22Rv1 (cell line): ENCODE data around the gene LARP4B.

Experiments
- ZFX ChIP-seq: fragments of 450-650 bp; IDR thresholded peaks from 2 replicates; pipeline ENCODE4 v1.6.1; 2017; ENCODE audit warnings: antibody characterized with exemption, borderline replicate concordance
- TF ChIP-seq, protein P1 (sequence below): fragments of 450-650 bp; IDR thresholded peaks from 2 replicates; pipeline ENCODE4 v1.5.1; 2017; ENCODE audit warnings: mild to moderate bottlenecking

DNA sequence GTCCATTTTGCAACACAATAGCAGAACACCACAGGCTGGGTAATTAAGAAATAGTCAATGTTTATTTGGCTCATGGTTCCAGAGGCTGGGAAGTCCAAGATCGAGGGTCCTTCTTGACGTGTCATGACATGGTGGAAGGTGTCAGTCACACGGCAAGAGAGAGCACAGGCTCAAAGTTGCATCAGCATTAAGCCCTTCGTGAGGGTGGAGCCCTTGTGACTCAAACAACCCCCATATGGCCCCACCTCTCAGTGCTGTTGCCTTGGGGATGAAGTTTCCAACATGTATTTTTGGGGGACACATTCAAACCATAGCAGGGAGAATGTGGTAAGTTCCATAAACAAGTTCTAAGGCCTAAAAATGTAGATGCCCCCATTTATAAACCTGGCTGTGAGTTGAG, 32.1 kb upstream of the LARP4B start:
- TF ChIP-seq, protein P1, sequence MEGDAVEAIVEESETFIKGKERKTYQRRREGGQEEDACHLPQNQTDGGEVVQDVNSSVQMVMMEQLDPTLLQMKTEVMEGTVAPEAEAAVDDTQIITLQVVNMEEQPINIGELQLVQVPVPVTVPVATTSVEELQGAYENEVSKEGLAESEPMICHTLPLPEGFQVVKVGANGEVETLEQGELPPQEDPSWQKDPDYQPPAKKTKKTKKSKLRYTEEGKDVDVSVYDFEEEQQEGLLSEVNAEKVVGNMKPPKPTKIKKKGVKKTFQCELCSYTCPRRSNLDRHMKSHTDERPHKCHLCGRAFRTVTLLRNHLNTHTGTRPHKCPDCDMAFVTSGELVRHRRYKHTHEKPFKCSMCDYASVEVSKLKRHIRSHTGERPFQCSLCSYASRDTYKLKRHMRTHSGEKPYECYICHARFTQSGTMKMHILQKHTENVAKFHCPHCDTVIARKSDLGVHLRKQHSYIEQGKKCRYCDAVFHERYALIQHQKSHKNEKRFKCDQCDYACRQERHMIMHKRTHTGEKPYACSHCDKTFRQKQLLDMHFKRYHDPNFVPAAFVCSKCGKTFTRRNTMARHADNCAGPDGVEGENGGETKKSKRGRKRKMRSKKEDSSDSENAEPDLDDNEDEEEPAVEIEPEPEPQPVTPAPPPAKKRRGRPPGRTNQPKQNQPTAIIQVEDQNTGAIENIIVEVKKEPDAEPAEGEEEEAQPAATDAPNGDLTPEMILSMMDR = no peak
- no peak for TF ChIP-seq ZFX
